Sigmoid colon (tissue), 7 donors: ENCODE results near the gene ALG6. TPM values are rescaled to one million over a fixed set of nuclear protein-coding genes. Genes with fewer than 3 reads are reported as not detected.
"Not testable (repeated sequence)": the region's sequence is repeated elsewhere in the genome, so short reads cannot be mapped to it uniquely, and the experiment has no call there.

Source experiments
- DNase-seq: peaks from one replicate; pipeline ENCODE4 v3.0.0-alpha.2; 2019
- H3K27ac ChIP-seq, 4 donors: fragments of 200-600 bp; sonication (generic); one replicate each; pipeline ENCODE4 v1.5.1; 2016 to 2019; ENCODE audit warnings: mild to moderate bottlenecking in 1 of 4
- H3K27me3 ChIP-seq, 3 donors: fragments of 200-600 bp; sonication (generic); one replicate each; pipeline ENCODE4 v1.5.1; 2019; ENCODE audit warnings: mild to moderate bottlenecking in 1 of 3
- H3K36me3 ChIP-seq, 4 donors: fragments of 200-600 bp; sonication (generic); one replicate each; pipeline ENCODE4 v1.5.1; 2016 to 2019
- H3K4me1 ChIP-seq, 4 donors: fragments of 200-600 bp; sonication (generic); one replicate each; pipeline ENCODE4 v1.5.1; 2017 to 2019
- H3K4me3 ChIP-seq, 4 donors: fragments of 200-600 bp; sonication (generic); one replicate each; pipeline ENCODE4 v1.5.1; 2017 to 2019; ENCODE audit warnings: mild to moderate bottlenecking in 2 of 4, moderate library complexity in 1 of 4
- H3K9me3 ChIP-seq, 4 donors: fragments of 200-600 bp in 3 of 4; sonication (generic) in 3 of 4; one replicate each; pipeline versions ENCODE4 v1.5.1 to v1.6.1; 2013 to 2019
- CTCF ChIP-seq, 4 experiments: fragments of 450-650 bp in 3 of 4; fragments of 200-600 bp in 1 of 4; IDR thresholded peaks; one replicate each; pipeline ENCODE4 v1.5.1; 2016 to 2019; ENCODE audit warnings: antibody characterized with exemption in 4 of 4, mild to moderate bottlenecking in 3 of 4, moderate library complexity in 2 of 4
- EP300 ChIP-seq, 4 donors: sonication (generic); formaldehyde crosslinking; IDR thresholded peaks; one replicate each; pipeline ENCODE4 v1.6.1; 2017; ENCODE audit warnings: antibody characterized with exemption in 4 of 4
- POLR2A ChIP-seq, 2 donors: fragments of 450-650 bp; IDR thresholded peaks; one replicate each; pipeline ENCODE4 v1.6.1; 2016; ENCODE audit warnings: antibody characterized with exemption in 2 of 2, mild to moderate bottlenecking in 2 of 2, moderate library complexity in 2 of 2
- POLR2AphosphoS5 ChIP-seq, 4 donors: sonication (generic); formaldehyde crosslinking; IDR thresholded peaks; one replicate each; pipeline ENCODE4 v1.6.1; 2017; ENCODE audit warnings: antibody characterized with exemption in 4 of 4
- WGBS, 2 donors: extraction: QIAGEN DNeasy Blood & Tissue Kit; methylation state at CpG; one replicate each; pipeline ENCODE4 v1.1.7; 2013; 5-methylcytosine and 5-hydroxymethylcytosine counted together
- intact Hi-C: fragments of 100-400 bp; cut with DNase I; formaldehyde crosslinking; loops from one replicate; pipeline ENCODE4 v1.15.1; 2023
- polyA plus RNA-seq, 3 donors: library from polyadenylated mRNA; stranded (reverse); fragments of 200-250 nt; gene quantifications; one replicate each; pipeline ENCODE4 v1.2.3, GENCODE V29; 2013
- total RNA-seq, 4 donors: library from RNA; depleted of rRNA; stranded (reverse); fragments of >200 nt; gene quantifications; one replicate each; pipeline ENCODE4 v1.1.0, GENCODE V29; 2016
- donor health status: healthy with polysubstance abuse.
- donor health status: Bipolar disorder and iron deficiency.
- donor health status: healthy.

Gene ALG6
- total and polyA plus RNA-seq, 7 donors: 3.0 to 11.4 (median 6.3) TPM

DNA sequence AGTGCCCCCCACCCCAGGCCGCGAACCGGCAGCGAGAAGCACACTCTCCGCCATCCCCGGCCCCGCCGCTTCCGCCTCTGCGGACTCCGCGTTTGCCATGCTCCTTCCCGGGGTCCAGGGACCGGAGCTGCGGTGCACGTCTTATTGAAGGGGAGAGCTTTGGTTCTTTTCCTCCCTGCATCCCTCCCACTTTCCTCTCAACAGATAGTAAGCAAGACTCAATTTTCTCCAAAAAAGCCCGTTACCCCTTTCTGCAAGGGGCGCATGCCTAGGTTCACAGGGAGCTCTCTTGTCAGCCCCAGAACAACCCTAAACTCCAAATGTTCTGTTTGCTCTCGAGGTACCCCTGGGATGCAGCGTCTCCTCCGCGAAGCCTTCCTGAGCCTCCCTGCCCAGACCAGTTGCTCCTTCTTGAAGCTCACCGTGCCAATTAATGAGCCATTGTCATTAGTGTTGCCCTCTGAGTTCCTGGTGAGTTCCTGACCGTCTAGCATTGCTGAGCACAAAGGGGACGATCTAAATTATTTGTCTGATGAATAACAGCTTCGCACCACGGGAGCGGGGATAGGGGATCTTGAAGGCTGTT lies 37.0 kb upstream of the ALG6 start:
- no peaks in the 10 kb centered on the region for H3K36me3 ChIP-seq
- H3K4me1 ChIP-seq: peaks cover 0 to 11% (median 7%) of the 10 kb centered on the region in 4 donors
- TF ChIP-seq CTCF (IDR thresholded peaks at IDR 0.05): no peak
- no peak for TF ChIP-seq POLR2A (IDR thresholded peaks at IDR 0.05)
- no peak for TF ChIP-seq EP300 (IDR thresholded peaks at IDR 0.05)
- TF ChIP-seq POLR2AphosphoS5 (IDR thresholded peaks at IDR 0.05): no peak
- H3K4me3 ChIP-seq: no peak overlapping the region
- DNase-seq: no peak
- WGBS, 2 donors: 7 to 9% methylated on average over 28 of the region's 28 CpGs
- no peaks in the 10 kb centered on the region for H3K9me3 ChIP-seq
- intact Hi-C loops: no loop called here
- peak overlapping the region in 1 of 4 donors; percentile 12 for H3K27ac ChIP-seq
- peaks cover 46 to 98% (median 78%) of the 10 kb centered on the region in 3 donors for H3K27me3 ChIP-seq

DNA sequence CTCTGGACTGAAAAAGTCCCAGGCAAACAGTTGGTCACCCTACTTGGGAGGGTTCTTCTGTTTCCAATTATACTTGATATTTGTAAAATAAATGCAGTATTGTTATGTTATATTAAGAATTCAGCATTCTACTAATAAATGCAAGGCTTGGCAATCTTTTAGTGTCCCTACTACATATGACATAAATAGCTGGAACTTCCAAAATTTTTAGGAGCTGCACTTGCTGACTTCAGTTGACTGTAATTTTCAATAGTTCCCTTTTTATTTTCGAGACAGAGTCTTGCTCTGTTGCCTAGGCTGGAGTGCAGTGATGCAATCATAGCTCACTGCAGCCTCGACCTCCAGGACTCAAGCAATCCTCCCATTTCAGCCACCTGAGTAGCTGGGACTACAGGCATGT lies 25.0 kb upstream of the ALG6 start:
- no peak for DNase-seq
- Histone ChIP-seq H3K36me3 (no peaks in the 10 kb centered on the region), H3K27me3 (peaks cover 0 to 10% (median 0%) of the 10 kb centered on the region in 3 donors), H3K4me3 (no peak overlapping the region), H3K9me3 (no peaks in the 10 kb centered on the region), H3K4me1 (no peaks in the 10 kb centered on the region), H3K27ac (no peak overlapping the region)
- intact Hi-C loops: no loop called here
- no peak for TF ChIP-seq POLR2AphosphoS5 (IDR thresholded peaks at IDR 0.05)
- no peak for TF ChIP-seq EP300 (IDR thresholded peaks at IDR 0.05)
- no peak for TF ChIP-seq POLR2A (IDR thresholded peaks at IDR 0.05)
- TF ChIP-seq CTCF (IDR thresholded peaks at IDR 0.05): no peak
- WGBS, 2 donors: 37 to 57% methylated on average over 2 of the region's 2 CpGs

GRCh38 chr1:63343922-63344321 lies 23.5 kb upstream of the ALG6 start:
- 75 to 79% methylated on average over 1 of the region's 1 CpG for WGBS, 2 donors
- intact Hi-C loops: no loop called here
- no peak overlapping the region for H3K27ac ChIP-seq

GRCh38 chr1:63350320-63350719 lies 17.1 kb upstream of the ALG6 start:
- Histone ChIP-seq H3K27ac (no peak overlapping the region), H3K4me3 (no peak overlapping the region), H3K4me1 (no peaks in the 10 kb centered on the region), H3K27me3 (peaks cover 0 to 25% (median 0%) of the 10 kb centered on the region in 3 donors), H3K9me3 (peaks cover 0 to 2% (median 0%) of the 10 kb centered on the region in 4 donors), H3K36me3 (no peaks in the 10 kb centered on the region)
- TF ChIP-seq EP300 (IDR thresholded peaks at IDR 0.05) (no peak), POLR2AphosphoS5 (IDR thresholded peaks at IDR 0.05) (no peak), CTCF (IDR thresholded peaks at IDR 0.05) (no peak), POLR2A (IDR thresholded peaks at IDR 0.05) (no peak)
- intact Hi-C loops: no loop called here
- WGBS, 2 donors: 92 to 96% methylated on average over 5 of the region's 5 CpGs
- no peak for DNase-seq

More at GRCh38 chr1:63343922-63344321, 23.5 kb upstream of the ALG6 start:
- Histone ChIP-seq H3K27me3 (peaks cover 0 to 10% (median 0%) of the 10 kb centered on the region in 3 donors), H3K4me1 (no peaks in the 10 kb centered on the region), H3K9me3 (peaks cover 0 to 2% (median 0%) of the 10 kb centered on the region in 4 donors), H3K4me3 (no peak overlapping the region), H3K36me3 (no peaks in the 10 kb centered on the region)
- TF ChIP-seq POLR2AphosphoS5 (IDR thresholded peaks at IDR 0.05) (no peak), CTCF (IDR thresholded peaks at IDR 0.05) (no peak), POLR2A (IDR thresholded peaks at IDR 0.05) (no peak)
- DNase-seq: no peak

- H3K36me3 ChIP-seq: no peaks in the 10 kb centered on the region
- intact Hi-C loops: no loop called here
- 50 to 85% methylated on average over 2 of the region's 2 CpGs for WGBS, 2 donors
- H3K27ac ChIP-seq: no peak overlapping the region
- no peak for DNase-seq
- peaks cover 0 to 2% (median 0%) of the 10 kb centered on the region in 4 donors for H3K9me3 ChIP-seq
- peaks cover 0 to 19% (median 0%) of the 10 kb centered on the region in 3 donors for H3K27me3 ChIP-seq
- TF ChIP-seq CTCF (IDR thresholded peaks at IDR 0.05): no peak
- TF ChIP-seq EP300 (IDR thresholded peaks at IDR 0.05): no peak
- no peak for TF ChIP-seq POLR2AphosphoS5 (IDR thresholded peaks at IDR 0.05)
- TF ChIP-seq POLR2A (IDR thresholded peaks at IDR 0.05): no peak
- no peak overlapping the region for H3K4me3 ChIP-seq
- no peaks in the 10 kb centered on the region for H3K4me1 ChIP-seq
These were observed 14.7 kb upstream of the ALG6 start for GRCh38 chr1:63352736-63353135.

DNA sequence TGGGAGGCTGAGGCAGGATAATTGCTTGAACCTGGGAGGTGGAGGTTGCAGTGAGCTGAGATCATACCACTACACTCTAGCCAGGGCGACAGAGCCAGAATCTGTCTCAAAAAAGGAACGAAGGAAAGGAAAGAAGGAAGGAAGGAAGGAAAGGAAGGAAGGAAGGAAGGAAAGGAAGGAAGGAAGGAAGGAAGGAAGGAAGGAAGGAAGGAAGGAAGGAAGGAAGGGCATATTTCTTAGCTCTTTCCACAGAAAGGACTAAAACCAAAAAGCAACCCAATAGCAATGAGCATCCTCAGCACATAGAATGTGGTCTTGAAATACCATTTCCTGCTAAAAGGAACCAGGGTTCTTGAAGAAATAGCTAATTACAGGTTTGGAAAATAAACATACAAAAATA lies 11.2 kb upstream of the ALG6 start:
- H3K27ac ChIP-seq, DNase-seq, H3K36me3 ChIP-seq, H3K4me3 ChIP-seq, H3K9me3 ChIP-seq, intact Hi-C loops, H3K4me1 ChIP-seq: not testable (repeated sequence)
- 77 to 93% methylated on average over 2 of the region's 2 CpGs for WGBS, 2 donors
- H3K27me3 ChIP-seq: peaks cover 0 to 19% (median 0%) of the 10 kb centered on the region in 3 donors
